ENCODE measurements around the gene ZNF492. TPM values are rescaled to one million over a fixed set of nuclear protein-coding genes. Genes with fewer than 3 reads are reported as not detected.
"Not testable (repeated sequence)": the region's sequence is repeated elsewhere in the genome, so short reads cannot be mapped to it uniquely, and the experiment has no call there.

ZNF492 gene
- total RNA-seq, 2 donors from 2014 or later = 0.79 to 0.80 TPM

DNA sequence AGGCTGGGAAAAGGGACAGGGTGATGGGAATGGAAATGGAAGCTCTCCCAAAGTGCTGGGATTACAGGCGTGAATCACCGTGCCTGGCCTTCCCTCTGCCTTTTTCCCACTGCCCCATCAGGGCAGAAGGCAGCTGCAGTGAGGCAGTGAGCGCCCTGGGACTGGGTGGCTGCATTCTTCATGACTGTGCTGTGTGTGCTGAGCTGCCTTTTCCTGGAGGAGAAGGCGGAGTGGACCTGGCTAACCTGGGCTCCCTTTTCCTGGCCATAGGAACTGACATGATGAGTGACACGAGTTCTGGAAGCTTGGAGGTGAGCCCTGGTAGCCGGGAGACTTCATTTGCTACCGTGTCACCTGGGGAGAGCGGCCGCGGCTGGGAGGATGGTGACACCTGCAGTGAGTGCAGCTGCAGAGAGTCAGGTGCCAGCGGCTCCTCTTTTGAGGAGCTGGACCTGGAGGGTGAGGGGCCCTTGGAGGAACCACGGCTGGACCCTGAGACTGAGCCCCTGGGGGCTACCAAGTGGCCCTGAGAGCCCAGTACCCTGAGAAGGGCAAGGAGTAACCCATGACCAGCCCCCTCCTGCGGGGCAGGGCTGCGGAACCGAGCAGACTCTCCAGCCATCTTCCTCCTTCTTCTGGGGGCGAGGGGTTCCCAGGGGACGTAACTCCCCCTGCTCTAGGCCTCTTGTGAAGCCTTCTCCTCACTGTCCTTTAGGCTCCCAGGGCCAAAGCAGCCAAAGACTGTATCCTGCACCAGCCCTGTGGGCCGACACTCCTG lies 26.3 kb upstream of the ZNF492 start:
- peaks cover 6% of the 10 kb centered on the region for H3K9me3 Mint-ChIP-seq
- H3K4me3 Mint-ChIP-seq = no peak overlapping the region
- peaks cover 4% of the 10 kb centered on the region for H3K4me1 Mint-ChIP-seq
- ATAC-seq (replicated peaks) = no peak
- H3K36me3 Mint-ChIP-seq (ENCODE audit: low read depth) = no peaks in the 10 kb centered on the region
- H3K27me3 Mint-ChIP-seq = peaks cover 6% of the 10 kb centered on the region
- H3K27ac Mint-ChIP-seq = no peak overlapping the region

GRCh38 chr19:22608441-22608840 lies 25.7 kb upstream of the ZNF492 start:
- peaks cover 6% of the 10 kb centered on the region for H3K27me3 Mint-ChIP-seq
- peaks cover 4% of the 10 kb centered on the region for H3K4me1 Mint-ChIP-seq
- H3K9me3 Mint-ChIP-seq = peaks cover 6% of the 10 kb centered on the region

GRCh38 chr19:22609630-22610029 lies 24.5 kb upstream of the ZNF492 start:
- Mint-ChIP-seq H3K4me3 (no peak overlapping the region), H3K27me3 (peaks cover 6% of the 10 kb centered on the region), H3K4me1 (peaks cover 4% of the 10 kb centered on the region), H3K36me3 (ENCODE audit: low read depth) (no peaks in the 10 kb centered on the region), H3K27ac (no peak overlapping the region), H3K9me3 (peaks cover 6% of the 10 kb centered on the region)
- no peak for ATAC-seq (replicated peaks)

More at GRCh38 chr19:22608441-22608840, 25.7 kb upstream of the ZNF492 start:
- ATAC-seq (replicated peaks) = no peak
- Mint-ChIP-seq H3K36me3 (ENCODE audit: low read depth) (no peaks in the 10 kb centered on the region), H3K27ac (no peak overlapping the region), H3K4me3 (no peak overlapping the region)

- Mint-ChIP-seq H3K27me3 (peaks cover 6% of the 10 kb centered on the region), H3K36me3 (ENCODE audit: low read depth) (no peaks in the 10 kb centered on the region), H3K27ac (no peak overlapping the region), H3K4me1 (peaks cover 4% of the 10 kb centered on the region), H3K4me3 (no peak overlapping the region), H3K9me3 (peaks cover 6% of the 10 kb centered on the region)
- ATAC-seq (replicated peaks) = no peak
Observed at GRCh38 chr19:22610121-22610520, 24.0 kb upstream of the ZNF492 start.

DNA sequence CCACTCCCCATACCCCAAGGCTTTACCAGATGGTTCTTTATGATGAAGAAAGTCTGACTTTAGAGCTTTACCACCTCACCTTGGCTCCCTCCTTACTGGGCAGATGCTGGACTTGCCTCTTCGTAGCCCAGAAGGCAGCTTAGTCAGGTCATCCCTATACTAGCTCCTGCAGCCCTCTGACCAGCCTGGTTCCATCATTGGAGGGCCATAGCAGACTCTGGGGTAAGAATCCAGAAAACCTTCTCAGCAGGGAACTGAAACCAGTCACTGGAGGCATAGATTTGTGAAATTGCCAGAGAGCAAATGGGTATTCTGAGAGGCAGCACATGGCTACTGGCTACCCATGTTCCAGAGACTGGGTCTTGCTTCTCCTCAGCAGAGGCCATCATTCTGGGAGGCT lies 21.8 kb upstream of the ZNF492 start:
- no peak overlapping the region for H3K27ac Mint-ChIP-seq
- peaks cover 6% of the 10 kb centered on the region for H3K9me3 Mint-ChIP-seq
- no peaks in the 10 kb centered on the region for H3K36me3 Mint-ChIP-seq (ENCODE audit: low read depth)
- ATAC-seq (replicated peaks) = no peak
- peaks cover 6% of the 10 kb centered on the region for H3K27me3 Mint-ChIP-seq
- H3K4me1 Mint-ChIP-seq = peaks cover 4% of the 10 kb centered on the region
- H3K4me3 Mint-ChIP-seq = no peak overlapping the region

GRCh38 chr19:22616659-22617058 lies 17.5 kb upstream of the ZNF492 start:
- no peak overlapping the region for H3K27ac Mint-ChIP-seq

GRCh38 chr19:22617181-22617580 lies 16.9 kb upstream of the ZNF492 start:
- not testable (repeated sequence) for H3K27me3 Mint-ChIP-seq; H3K9me3 Mint-ChIP-seq; ATAC-seq (replicated peaks); H3K36me3 Mint-ChIP-seq (ENCODE audit: low read depth); H3K4me1 Mint-ChIP-seq; H3K4me3 Mint-ChIP-seq; H3K27ac Mint-ChIP-seq

More at GRCh38 chr19:22616659-22617058, 17.5 kb upstream of the ZNF492 start:
- Mint-ChIP-seq H3K4me1 (no peaks in the 10 kb centered on the region), H3K4me3 (no peak overlapping the region), H3K9me3 (no peaks in the 10 kb centered on the region), H3K27me3 (no peaks in the 10 kb centered on the region), H3K36me3 (ENCODE audit: low read depth) (no peaks in the 10 kb centered on the region)
- no peak for ATAC-seq (replicated peaks)

DNA sequence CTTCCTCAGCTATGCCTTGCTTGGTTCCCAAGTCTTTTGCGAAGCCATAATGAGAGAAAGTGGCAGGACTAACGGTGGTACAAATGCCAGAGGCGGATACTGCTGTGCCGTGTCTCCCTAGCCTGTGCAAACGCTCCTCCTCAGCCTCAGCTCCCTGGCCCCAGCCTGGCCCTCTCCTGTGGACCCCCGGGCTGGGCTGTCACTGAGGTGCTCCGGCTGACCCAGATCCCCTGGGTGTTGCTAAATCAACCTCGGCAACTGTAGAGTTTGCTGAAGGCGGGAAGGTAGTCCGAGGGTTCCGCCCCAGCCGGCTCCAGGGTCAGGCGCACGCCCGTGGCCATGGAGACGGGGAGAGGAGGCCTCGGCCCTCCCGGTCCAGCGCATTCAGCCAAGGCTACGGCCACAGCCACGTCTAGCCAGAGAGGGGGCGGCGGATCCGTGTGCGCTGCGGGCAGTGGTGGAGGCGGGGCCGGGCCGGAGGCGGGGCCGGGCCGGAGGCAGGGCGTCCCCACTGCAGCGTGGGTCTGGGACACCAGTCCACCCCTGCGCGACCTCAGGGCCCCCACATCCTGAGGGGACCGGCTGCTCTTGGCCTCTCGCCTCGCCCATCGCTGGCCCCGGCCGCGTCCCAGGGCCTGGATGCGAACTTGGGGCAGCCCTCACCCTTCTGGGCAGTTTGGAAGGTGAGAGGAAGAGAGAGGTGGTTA lies 16.4 kb upstream of the ZNF492 start:
- H3K4me1 Mint-ChIP-seq = no peaks in the 10 kb centered on the region
- no peaks in the 10 kb centered on the region for H3K36me3 Mint-ChIP-seq (ENCODE audit: low read depth)
- H3K27me3 Mint-ChIP-seq = no peaks in the 10 kb centered on the region
- H3K9me3 Mint-ChIP-seq = no peaks in the 10 kb centered on the region
- no peak for ATAC-seq (replicated peaks)
- no peak overlapping the region for H3K27ac Mint-ChIP-seq
- H3K4me3 Mint-ChIP-seq = no peak overlapping the region

- no peak overlapping the region for H3K4me3 Mint-ChIP-seq
- H3K27me3 Mint-ChIP-seq = no peaks in the 10 kb centered on the region
- no peaks in the 10 kb centered on the region for H3K36me3 Mint-ChIP-seq (ENCODE audit: low read depth)
- H3K27ac Mint-ChIP-seq = no peak overlapping the region
- ATAC-seq (replicated peaks) = no peak
- no peaks in the 10 kb centered on the region for H3K4me1 Mint-ChIP-seq
- H3K9me3 Mint-ChIP-seq = no peaks in the 10 kb centered on the region
Observed at GRCh38 chr19:22619371-22619770, 14.8 kb upstream of the ZNF492 start.

GRCh38 chr19:22619932-22620331 lies 14.2 kb upstream of the ZNF492 start:
- Mint-ChIP-seq H3K27me3 (no peaks in the 10 kb centered on the region), H3K4me1 (no peaks in the 10 kb centered on the region), H3K36me3 (ENCODE audit: low read depth) (no peaks in the 10 kb centered on the region), H3K27ac (no peak overlapping the region), H3K9me3 (no peaks in the 10 kb centered on the region), H3K4me3 (no peak overlapping the region)
- ATAC-seq (replicated peaks) = no peak

DNA sequence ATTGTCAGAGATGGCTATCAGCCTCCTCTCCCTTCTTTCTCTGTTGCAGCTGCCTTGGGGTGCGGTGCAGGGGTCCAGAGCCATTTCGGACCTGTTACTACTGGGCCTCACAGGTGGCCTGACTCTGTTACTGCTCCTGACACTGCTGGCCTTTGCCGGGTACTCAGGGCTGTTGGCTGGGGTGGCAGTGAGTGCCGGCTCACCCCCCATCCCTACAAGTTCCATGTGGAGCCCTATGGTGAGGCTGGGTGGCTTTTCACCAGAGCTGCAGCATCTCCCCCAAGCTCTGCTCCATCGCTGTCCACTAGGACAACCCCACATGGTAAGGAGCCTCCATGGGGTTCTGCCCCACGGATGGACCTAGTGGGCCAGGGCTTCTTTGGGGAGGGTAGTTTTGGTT lies 13.7 kb upstream of the ZNF492 start:
- no peak overlapping the region for H3K4me3 Mint-ChIP-seq
- no peak for ATAC-seq (replicated peaks)
- no peaks in the 10 kb centered on the region for H3K9me3 Mint-ChIP-seq
- no peaks in the 10 kb centered on the region for H3K4me1 Mint-ChIP-seq
- H3K36me3 Mint-ChIP-seq (ENCODE audit: low read depth) = no peaks in the 10 kb centered on the region
- no peaks in the 10 kb centered on the region for H3K27me3 Mint-ChIP-seq
- H3K27ac Mint-ChIP-seq = no peak overlapping the region

- H3K9me3 Mint-ChIP-seq = no peaks in the 10 kb centered on the region
- ATAC-seq (replicated peaks) = no peak
- H3K4me3 Mint-ChIP-seq = no peak overlapping the region
- no peaks in the 10 kb centered on the region for H3K36me3 Mint-ChIP-seq (ENCODE audit: low read depth)
- no peaks in the 10 kb centered on the region for H3K4me1 Mint-ChIP-seq
- no peak overlapping the region for H3K27ac Mint-ChIP-seq
- H3K27me3 Mint-ChIP-seq = no peaks in the 10 kb centered on the region
Observed at GRCh38 chr19:22620912-22621311, 13.2 kb upstream of the ZNF492 start.

DNA sequence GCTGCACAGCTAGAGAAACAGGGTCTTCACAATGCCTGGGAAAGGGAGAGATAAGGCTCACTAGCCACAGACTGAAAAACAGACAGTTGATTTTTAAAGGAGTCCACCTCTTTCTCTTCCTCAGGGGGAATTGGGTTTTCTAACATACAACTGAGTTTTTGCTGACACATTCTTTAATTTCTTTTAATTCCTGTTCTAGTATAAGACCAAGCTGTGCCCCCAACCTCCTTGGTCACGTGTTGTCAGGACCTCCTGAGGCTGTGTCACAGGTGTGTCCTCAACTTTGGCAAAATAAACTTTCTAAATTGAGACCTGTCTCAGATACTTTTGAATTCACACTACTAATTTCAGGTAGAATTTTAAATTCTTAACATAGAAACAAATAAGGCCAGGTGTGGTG lies 12.1 kb upstream of the ZNF492 start:
- Mint-ChIP-seq H3K9me3 (no peaks in the 10 kb centered on the region), H3K36me3 (ENCODE audit: low read depth) (no peaks in the 10 kb centered on the region), H3K4me1 (no peaks in the 10 kb centered on the region), H3K4me3 (no peak overlapping the region), H3K27ac (no peak overlapping the region), H3K27me3 (no peaks in the 10 kb centered on the region)
- no peak for ATAC-seq (replicated peaks)

DNA sequence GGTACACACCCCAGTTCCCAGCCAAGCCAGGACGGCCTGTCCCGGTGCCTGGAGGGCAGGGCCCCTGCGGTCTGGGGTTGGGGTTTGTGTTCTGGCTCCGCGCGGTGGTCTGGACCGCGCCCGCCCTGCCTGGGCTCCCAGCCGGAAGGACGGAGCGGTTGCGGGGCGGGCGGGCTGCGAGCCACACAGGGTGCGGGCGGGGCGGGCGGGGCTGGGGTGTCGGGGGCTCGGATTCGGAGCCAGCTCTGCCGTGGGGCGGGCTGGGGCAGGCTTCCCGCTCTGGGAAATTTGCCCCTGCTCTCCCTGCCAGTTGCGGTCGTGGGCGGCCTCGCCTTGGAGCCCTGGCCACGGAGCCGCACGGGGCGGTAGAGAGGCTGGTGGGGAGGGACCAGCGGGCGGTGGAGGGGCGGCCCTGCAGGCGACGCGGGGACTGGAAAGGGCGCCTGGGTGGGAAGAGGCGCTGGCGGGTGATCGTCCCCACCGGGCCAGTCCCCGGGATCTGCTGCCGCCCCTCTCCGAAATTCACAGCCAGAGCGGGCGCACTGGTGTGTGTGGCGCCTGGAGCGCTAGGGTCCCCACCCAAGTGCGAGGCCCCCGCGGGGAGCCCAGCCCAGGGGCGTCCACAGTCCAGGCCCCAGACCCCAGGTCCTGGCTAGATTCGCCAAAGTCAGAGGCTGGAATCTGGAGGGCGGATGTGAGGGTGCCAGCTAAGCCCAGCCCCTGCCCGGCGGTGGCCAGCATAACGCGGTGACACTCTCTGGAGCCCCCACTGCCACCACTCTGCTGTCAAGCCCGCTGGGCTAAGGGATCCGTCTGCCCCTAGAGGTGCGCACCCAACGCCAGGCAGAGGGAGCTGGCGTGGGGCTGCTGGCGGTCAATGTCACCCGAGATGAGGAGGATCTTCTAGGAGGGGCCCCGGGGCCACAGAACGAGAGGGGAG lies 11.0 kb upstream of the ZNF492 start:
- H3K4me3 Mint-ChIP-seq = no peak overlapping the region
- H3K9me3 Mint-ChIP-seq = peaks cover 2% of the 10 kb centered on the region
- no peaks in the 10 kb centered on the region for H3K27me3 Mint-ChIP-seq
- H3K36me3 Mint-ChIP-seq (ENCODE audit: low read depth) = no peaks in the 10 kb centered on the region
- H3K4me1 Mint-ChIP-seq = no peaks in the 10 kb centered on the region
- H3K27ac Mint-ChIP-seq = no peak overlapping the region
- ATAC-seq (replicated peaks) = no peak

Data from activated T-helper 17 cell treated with anti-CD3 and anti-CD28 coated beads, Interleukin-2, amount 50 U/mL, for 72 hours (primary cell).